ENCODE measurements around the gene METTL13.

DNA sequence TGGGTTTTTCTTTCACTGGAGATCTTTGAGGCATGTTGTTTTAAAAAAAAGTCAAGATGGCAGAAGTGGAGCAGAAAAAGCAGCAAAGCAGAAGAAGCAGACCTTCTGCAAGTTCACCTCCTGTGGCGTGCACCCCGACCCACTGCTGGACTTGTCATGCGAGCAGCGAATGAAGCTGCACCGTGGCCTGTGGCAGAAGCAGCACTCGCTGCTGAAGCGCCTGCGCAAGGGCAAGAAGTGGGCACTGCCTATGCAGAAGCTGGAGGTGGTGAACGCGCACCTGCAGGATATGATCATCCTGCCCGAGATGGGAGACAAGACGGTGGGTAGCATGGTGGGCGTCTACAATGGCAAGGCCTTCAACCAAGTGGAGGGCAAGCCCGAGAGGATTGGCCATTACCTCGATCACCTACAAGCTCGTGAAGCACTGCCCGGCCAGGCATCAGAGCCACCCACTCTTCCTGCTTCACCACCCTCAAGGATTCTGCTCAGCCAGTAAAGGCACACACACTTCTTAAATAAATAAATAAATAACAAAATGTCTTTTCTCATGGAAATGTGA is 22.1 kb downstream of the METTL13 start:
- TF ChIP-seq, protein P1, sequence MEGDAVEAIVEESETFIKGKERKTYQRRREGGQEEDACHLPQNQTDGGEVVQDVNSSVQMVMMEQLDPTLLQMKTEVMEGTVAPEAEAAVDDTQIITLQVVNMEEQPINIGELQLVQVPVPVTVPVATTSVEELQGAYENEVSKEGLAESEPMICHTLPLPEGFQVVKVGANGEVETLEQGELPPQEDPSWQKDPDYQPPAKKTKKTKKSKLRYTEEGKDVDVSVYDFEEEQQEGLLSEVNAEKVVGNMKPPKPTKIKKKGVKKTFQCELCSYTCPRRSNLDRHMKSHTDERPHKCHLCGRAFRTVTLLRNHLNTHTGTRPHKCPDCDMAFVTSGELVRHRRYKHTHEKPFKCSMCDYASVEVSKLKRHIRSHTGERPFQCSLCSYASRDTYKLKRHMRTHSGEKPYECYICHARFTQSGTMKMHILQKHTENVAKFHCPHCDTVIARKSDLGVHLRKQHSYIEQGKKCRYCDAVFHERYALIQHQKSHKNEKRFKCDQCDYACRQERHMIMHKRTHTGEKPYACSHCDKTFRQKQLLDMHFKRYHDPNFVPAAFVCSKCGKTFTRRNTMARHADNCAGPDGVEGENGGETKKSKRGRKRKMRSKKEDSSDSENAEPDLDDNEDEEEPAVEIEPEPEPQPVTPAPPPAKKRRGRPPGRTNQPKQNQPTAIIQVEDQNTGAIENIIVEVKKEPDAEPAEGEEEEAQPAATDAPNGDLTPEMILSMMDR (IDR thresholded peaks at IDR 0.05) = no peak
- no peak for TF ChIP-seq EZH2 (IDR thresholded peaks at IDR 0.05; ENCODE audit: borderline replicate concordance, insufficient read depth, low read depth, low read length, poor library complexity, severe bottlenecking)

Measured in B cell (primary cell).